GM13977 (cell line): ENCODE measurements around the gene MFAP2.

ENCODE experiments used
- DNase-seq: peaks from one replicate; pipeline ENCODE4 v3.0.0; 2012; ENCODE audit warnings: low spot score
- in situ Hi-C: fragments of 300-500 bp; cut with MboI; formaldehyde crosslinking; loops from one replicate; pipeline ENCODE4 v1.12.0; 2022; ENCODE audit warnings: low sequenced_read_pairs, low pct_unique_long_range_greater_than_20kb, mixed read lengths, inconsistent platforms; ENCODE audit not compliant: unreplicated experiment
- TF ChIP-seq, protein P1 (sequence below): IDR thresholded peaks from 2 replicates; pipeline ENCODE4 v1.5.1; 2012; ENCODE audit warnings: mild to moderate bottlenecking, control low read depth; ENCODE audit not compliant: insufficient read depth; ENCODE audit errors: extremely low read depth, missing control alignments

Gene MFAP2

DNA sequence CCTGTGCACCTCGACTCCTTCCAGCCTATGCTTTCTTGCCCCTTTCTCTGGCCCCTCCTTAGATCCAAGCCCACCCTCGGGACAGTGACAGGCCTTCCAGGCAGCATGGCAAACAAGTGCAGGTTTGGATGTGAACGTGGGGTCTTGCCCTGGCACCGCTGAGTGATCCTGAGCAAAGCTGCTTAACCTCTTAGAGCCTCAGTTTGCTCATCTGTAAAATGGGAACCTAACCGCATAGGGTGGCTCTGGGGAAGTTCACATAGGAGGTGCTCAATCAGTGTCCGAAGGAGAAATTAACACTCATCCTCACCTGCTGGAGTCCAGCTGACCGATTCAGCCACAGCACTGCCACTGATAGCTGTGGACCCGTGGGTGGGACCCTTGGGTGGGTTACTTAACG lies 7.2 kb downstream of the MFAP2 start:
- no peak for DNase-seq
- TF ChIP-seq, protein P1, sequence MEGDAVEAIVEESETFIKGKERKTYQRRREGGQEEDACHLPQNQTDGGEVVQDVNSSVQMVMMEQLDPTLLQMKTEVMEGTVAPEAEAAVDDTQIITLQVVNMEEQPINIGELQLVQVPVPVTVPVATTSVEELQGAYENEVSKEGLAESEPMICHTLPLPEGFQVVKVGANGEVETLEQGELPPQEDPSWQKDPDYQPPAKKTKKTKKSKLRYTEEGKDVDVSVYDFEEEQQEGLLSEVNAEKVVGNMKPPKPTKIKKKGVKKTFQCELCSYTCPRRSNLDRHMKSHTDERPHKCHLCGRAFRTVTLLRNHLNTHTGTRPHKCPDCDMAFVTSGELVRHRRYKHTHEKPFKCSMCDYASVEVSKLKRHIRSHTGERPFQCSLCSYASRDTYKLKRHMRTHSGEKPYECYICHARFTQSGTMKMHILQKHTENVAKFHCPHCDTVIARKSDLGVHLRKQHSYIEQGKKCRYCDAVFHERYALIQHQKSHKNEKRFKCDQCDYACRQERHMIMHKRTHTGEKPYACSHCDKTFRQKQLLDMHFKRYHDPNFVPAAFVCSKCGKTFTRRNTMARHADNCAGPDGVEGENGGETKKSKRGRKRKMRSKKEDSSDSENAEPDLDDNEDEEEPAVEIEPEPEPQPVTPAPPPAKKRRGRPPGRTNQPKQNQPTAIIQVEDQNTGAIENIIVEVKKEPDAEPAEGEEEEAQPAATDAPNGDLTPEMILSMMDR, result no peak
- in situ Hi-C loops, result loop anchor here (10.0 kb wide), 1 partner anchor 72 kb away; no protein-coding TSS in a partner anchor

DNA sequence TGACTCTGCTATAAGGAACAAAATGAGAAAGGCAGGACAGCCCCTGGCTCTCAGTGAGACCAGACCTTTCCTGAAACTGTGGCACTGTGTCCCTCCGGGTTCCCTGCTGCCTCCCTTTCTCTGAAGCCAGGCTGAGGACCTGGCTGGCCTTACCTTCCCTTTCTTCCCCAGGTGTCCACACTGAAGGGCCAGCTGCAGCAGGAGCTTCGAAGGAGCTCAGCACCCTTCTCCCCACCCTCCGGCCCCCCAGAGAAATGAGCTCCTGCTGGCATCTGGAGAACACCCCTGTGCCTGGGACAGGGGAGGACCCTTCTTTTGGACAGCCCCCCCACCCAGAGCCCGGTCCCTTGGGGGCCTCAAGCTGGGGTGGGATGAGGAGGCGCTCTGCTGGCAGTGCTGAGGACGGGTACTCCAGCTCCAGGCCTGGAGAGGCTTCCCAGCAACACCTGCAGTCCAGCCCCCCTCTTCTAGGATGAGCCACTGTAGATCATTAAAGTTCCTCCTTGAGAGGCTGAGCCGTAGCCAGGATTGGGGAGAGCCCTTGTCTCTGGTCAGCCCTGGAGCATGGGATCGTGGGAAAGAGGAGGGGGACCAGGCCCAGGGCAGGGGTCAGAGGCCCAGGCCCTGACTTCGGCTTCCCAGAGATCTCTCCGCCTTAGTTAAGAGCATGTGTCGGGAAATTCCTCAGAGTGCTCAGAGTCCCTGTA lies 8.1 kb downstream of the MFAP2 start:
- in situ Hi-C loops, result loop anchor here (10.0 kb wide), 1 partner anchor 72 kb away; no protein-coding TSS in a partner anchor
- DNase-seq, result no peak
- TF ChIP-seq, protein P1, result no peak

DNA sequence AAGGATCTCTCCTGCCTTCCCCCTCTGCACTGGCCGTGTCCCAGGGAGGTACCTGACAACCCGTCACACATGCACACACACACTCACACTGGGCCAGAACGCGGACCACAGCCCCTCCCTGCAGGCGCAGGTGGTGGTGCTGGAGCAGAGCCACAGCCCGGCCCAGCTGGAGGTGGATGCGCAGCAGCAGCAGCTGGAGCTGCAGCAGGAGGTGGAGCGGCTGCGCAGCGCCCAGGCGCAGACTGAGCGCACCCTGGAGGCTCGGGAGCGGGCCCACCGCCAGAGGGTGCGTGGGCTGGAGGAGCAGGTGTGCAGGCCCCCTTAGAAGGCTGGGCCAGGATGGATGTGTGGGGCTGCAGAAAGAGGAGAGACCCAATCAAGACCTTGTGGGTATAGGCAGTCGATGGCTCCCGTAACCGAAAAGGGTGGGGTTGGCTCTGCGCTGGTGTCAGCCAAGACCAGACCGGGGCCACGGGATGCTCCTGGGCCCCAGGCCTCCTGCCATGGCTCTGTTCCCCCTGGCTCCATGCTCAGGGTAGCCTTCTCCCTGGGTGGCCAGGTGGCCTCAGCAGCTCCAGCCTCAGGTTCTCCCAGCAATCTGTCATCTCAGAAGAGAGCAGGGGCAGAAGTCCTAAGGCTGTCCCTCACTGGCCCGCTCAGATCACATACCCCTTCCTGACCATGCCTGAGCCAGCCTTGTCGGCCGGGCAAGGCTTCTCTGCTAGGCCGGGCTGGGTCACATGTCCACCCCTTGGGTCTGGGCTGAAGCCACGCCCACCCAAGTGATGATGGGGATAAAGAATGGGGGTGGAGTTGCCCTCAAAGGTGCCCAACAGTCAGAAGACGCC lies 8.9 kb downstream of the MFAP2 start:
- no peak for DNase-seq
- in situ Hi-C loops, result loop anchor here (10.0 kb wide), 1 partner anchor 73 kb away; no protein-coding TSS in a partner anchor
- TF ChIP-seq, protein P1, result no peak

DNA sequence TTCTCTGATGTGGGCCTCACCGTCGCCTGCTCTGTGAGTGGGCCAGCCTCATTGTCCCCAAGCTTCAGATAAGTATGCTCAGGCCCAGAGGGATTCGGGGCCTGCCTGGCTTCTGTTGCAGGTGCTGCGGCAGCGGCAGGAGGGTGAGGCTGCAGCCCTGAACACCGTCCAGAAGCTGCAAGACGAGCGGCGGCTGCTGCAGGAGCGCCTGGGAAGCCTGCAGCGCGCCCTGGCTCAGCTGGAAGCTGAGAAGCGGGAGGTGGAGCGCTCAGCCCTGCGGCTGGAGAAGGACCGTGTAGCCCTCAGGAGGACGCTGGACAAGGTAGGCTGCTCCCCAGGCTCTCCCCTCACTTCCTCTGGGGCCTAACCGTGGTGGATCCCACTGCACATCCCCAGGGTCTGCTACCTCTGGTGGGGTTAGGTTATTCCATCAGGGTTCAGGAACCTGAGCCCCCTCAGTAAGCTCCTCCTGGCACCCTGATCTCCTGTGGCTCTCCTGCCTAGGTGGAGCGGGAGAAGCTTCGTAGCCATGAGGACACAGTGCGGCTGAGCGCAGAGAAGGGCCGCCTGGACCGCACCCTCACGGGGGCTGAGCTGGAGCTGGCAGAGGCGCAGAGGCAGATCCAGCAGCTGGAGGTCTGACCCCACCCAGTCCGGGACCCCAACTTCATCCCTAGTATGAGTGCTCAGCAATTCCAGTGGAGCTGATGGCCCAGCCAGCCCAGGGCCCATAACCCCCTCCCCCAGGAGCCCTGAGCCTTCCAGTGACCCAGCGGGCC lies 10.1 kb downstream of the MFAP2 start:
- in situ Hi-C loops, result loop anchor here (10.0 kb wide), 1 partner anchor 74 kb away; no protein-coding TSS in a partner anchor
- TF ChIP-seq, protein P1, result no peak
- no peak for DNase-seq

DNA sequence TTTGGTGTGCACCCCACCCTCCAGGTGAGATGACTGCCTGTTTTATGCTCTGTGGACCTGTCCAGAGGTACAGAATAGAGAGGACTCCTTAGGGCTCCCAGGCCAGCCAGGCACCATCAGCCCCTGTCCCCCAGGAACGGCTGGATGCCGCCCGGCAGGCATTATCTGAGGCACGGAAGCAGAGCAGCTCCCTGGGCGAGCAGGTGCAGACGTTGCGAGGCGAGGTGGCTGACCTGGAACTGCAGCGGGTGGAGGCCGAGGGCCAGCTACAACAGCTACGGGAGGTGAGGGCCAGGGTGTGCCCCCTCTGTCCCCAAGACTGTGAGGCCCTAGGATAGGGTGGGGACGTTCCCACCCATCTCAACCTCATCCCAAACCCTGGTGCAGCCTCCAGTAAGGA lies 10.8 kb downstream of the MFAP2 start:
- no peak for DNase-seq
- TF ChIP-seq, protein P1, result no peak
- in situ Hi-C loops, result loop anchor here (10.0 kb wide), 1 partner anchor 75 kb away; no protein-coding TSS in a partner anchor

DNA sequence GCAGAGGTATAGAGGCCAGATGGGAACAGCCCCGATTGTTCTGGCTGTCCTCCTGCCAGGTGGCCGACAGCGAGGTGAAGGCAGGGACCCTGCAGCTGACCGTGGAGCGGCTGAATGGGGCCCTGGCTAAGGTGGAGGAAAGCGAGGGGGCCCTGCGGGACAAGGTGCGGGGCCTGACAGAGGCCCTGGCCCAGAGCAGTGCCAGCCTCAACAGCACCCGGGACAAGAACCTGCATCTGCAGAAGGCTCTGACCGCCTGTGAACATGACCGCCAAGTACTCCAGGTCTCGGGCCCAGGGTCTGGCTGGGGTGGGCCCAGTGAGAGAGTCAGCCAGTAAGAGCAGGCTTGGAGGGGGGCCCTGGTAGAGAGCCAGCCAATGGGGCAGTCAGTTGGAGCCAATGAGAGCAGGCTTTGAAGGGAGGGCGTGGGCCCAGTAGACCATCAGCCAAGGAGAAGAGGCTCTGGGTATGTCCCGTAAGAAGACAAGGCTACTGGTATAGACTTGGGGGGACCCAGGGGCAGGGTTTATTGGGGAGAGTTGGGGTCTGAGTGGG lies 11.3 kb downstream of the MFAP2 start:
- in situ Hi-C loops, result no loop called here
- DNase-seq, result no peak
- TF ChIP-seq, protein P1, result no peak
